Nephron (organoid): ENCODE data around the gene TEX55.

Experiments
- H3K27ac Mint-ChIP-seq, 3 experiments: 2 replicates each; pipeline ENCODE4 v1.8.0; 2020; ENCODE audit warnings: mixed read lengths in 3 of 3, mild to moderate bottlenecking in 2 of 3, moderate library complexity in 1 of 3
- H3K27me3 Mint-ChIP-seq: 2 replicates; pipeline ENCODE4 v1.8.0; 2021; ENCODE audit warnings: low read depth, mild to moderate bottlenecking, moderate library complexity, mixed read lengths
- H3K36me3 Mint-ChIP-seq: 2 replicates; pipeline ENCODE4 v1.8.0; 2020; ENCODE audit warnings: low read depth, mixed read lengths
- H3K4me1 Mint-ChIP-seq: 2 replicates; pipeline ENCODE4 v1.8.0; 2020; ENCODE audit warnings: mixed read lengths
- H3K4me3 Mint-ChIP-seq, 3 experiments: 2 replicates each; pipeline ENCODE4 v1.8.0; 2020; ENCODE audit warnings: mild to moderate bottlenecking in 3 of 3, mixed read lengths in 3 of 3, moderate library complexity in 2 of 3
- H3K9me3 Mint-ChIP-seq: 2 replicates; pipeline ENCODE4 v1.8.0; 2020; ENCODE audit warnings: mixed read lengths
- TF ChIP-seq, protein P1 (sequence below), 3 experiments: fragments of 200-600 bp; sonication (generic); IDR thresholded peaks; one replicate each; pipeline ENCODE4 v1.5.0; 2021; ENCODE audit warnings: antibody characterized with exemption in 3 of 3; ENCODE audit not compliant: unreplicated experiment in 3 of 3

Gene TEX55

DNA sequence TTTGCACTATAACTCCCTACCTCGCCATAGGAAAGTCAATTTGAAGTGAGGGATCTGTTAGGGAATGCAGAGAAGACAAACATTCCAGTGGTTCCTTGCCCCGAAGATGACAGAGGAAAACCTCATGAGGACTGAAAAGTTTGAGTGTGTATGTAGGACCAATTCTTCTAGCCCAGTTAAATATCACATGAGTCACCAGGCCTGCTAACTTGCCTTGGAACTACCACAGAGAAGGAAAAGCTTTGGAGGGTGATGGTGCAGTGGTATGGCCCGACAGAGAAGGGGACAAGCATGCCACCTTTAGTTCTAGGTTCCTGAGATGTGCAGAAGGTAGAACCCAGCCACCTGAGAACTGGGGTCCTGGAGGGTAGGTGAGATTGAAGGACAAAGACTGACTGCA lies 24.9 kb downstream of the TEX55 start:
- H3K27ac Mint-ChIP-seq: no peak overlapping the region
- no peaks in the 10 kb centered on the region for H3K4me1 Mint-ChIP-seq
- no peak overlapping the region for H3K4me3 Mint-ChIP-seq
- TF ChIP-seq, protein P1, sequence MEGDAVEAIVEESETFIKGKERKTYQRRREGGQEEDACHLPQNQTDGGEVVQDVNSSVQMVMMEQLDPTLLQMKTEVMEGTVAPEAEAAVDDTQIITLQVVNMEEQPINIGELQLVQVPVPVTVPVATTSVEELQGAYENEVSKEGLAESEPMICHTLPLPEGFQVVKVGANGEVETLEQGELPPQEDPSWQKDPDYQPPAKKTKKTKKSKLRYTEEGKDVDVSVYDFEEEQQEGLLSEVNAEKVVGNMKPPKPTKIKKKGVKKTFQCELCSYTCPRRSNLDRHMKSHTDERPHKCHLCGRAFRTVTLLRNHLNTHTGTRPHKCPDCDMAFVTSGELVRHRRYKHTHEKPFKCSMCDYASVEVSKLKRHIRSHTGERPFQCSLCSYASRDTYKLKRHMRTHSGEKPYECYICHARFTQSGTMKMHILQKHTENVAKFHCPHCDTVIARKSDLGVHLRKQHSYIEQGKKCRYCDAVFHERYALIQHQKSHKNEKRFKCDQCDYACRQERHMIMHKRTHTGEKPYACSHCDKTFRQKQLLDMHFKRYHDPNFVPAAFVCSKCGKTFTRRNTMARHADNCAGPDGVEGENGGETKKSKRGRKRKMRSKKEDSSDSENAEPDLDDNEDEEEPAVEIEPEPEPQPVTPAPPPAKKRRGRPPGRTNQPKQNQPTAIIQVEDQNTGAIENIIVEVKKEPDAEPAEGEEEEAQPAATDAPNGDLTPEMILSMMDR (IDR thresholded peaks at IDR 0.05; ENCODE audit: unreplicated experiment in 3 of 3): no peak
- no peaks in the 10 kb centered on the region for H3K9me3 Mint-ChIP-seq
- H3K27me3 Mint-ChIP-seq: peaks cover 11% of the 10 kb centered on the region
- no peaks in the 10 kb centered on the region for H3K36me3 Mint-ChIP-seq

DNA sequence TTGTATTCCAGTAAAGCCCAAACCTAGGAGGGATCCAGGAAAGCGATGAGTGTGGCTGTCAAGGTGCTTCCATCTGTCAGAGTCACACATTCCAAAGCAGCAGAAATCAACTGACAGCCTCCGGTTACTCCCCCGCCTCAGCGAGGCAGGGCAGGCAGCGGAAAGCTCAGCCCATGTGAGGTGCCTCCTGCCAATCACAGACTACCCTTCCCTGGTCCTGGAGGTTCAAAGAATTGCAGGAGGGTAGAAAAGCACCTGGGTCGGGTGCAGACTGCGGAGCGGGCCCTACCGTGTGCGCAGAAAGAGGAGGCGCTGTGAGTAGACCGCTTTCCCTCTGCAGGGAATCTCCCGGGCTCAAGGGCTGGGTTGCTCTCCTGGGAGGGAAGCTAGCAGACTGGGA lies 27.4 kb downstream of the TEX55 start, which contains the start of gene UPK1B:
Gene UPK1B (plus strand): TSS at position 274 of the 400 bp plus-strand sequence. CDS start 13,144 bp downstream, outside the sequence.
- Mint-ChIP-seq H3K27ac (no peak within 1 kb of the TSS), H3K27me3 (peaks cover 11% of the 10 kb centered on the region), H3K9me3 (no peaks in the 10 kb centered on the region), H3K4me1 (no peaks in the 10 kb centered on the region), H3K4me3 (peak within 1 kb of the TSS in 2 of 3 experiments; percentile 28 to 34), H3K36me3 (no peaks in the 10 kb centered on the region)
- TF ChIP-seq, protein P1 (IDR thresholded peaks at IDR 0.05; ENCODE audit: unreplicated experiment in 3 of 3): no peak

DNA sequence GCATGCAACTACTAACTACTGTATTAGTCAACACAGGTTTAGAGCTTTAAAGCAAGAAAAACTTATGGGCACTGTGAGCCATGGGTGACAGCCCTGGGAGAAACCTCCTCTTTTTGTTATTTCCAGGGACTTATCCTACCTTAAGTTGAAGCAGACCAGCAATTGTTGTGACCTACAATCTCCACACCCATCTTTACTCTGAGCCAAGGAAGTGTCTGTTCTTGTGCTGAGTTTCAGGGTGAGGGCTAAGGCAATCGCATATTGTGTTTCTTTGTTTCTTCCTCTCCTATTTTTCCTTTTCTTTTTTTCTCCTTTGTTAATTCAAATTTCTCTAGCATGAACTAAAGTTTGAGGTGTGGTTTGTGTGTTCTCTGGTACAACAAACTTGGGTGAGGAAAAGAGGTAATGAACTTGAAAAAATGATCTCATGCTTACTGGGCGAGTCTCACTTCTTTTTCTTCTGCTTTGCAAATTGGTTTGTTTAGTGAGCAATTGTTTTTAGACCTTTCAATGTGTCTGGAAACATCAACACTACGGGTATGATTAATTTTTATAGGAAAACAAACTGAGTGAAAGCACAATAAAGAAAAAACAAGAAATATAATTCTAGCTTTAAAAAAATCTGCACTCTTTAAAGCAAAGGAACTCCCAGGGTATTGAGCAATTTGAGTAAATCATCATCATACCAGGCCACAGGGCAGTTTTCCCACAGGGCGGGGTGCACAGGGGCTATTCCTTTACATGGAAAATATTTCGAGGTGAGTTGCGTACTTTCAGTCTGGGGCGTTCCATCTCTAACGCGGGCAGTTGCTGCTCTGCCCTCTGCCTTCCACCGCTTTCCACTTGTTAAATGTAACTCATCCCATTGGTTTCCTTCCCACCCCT lies 30.1 kb downstream of the TEX55 start:
- Mint-ChIP-seq H3K27ac (no peak overlapping the region), H3K4me1 (no peaks in the 10 kb centered on the region), H3K36me3 (no peaks in the 10 kb centered on the region), H3K4me3 (no peak overlapping the region), H3K27me3 (peaks cover 11% of the 10 kb centered on the region), H3K9me3 (no peaks in the 10 kb centered on the region)
- TF ChIP-seq, protein P1 (IDR thresholded peaks at IDR 0.05; ENCODE audit: unreplicated experiment in 3 of 3): no peak

DNA sequence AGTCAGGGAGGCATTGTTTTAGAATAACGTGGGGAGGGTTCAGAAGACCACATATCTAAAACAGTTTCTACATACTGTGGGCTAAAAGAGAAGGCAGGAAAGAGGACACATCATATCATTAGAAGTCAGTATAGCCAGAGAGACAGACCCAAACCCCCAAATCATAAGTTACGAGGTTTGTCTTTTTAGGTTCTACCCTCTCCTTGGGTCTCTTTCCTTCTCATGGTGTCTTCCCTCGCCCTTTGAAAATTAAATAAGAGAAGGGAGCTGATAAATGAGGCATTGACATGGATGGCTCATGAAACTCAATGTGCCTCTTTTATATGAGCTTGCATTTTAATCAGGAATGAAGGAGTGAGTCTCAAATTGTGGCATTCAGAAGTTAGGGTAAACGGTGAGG lies 30.8 kb downstream of the TEX55 start:
- H3K27me3 Mint-ChIP-seq: peaks cover 11% of the 10 kb centered on the region
- H3K27ac Mint-ChIP-seq: no peak overlapping the region
- H3K9me3 Mint-ChIP-seq: no peaks in the 10 kb centered on the region
- H3K36me3 Mint-ChIP-seq: no peaks in the 10 kb centered on the region
- no peak overlapping the region for H3K4me3 Mint-ChIP-seq
- TF ChIP-seq, protein P1 (IDR thresholded peaks at IDR 0.05; ENCODE audit: unreplicated experiment in 3 of 3): no peak
- H3K4me1 Mint-ChIP-seq: no peaks in the 10 kb centered on the region

DNA sequence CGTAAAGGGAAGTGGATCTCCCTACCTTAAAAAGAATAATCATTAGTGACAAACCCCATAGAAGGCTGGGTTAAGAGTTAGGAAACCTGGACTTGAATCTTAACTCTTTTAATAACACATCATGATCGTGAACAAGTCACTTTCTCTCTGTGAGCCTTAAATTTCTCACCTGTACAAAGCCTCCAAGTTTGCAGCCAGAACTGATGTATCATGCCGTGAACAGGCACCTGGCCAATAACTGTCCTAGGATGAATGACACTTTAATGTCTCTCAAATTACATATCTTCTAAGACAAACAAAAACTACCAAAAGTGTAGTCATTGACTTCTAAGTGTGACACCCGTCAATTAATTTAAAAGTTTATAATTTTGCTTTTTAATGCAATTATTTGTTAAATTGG lies 31.4 kb downstream of the TEX55 start:
- Mint-ChIP-seq H3K4me1 (no peaks in the 10 kb centered on the region), H3K27me3 (peaks cover 11% of the 10 kb centered on the region), H3K36me3 (no peaks in the 10 kb centered on the region), H3K9me3 (no peaks in the 10 kb centered on the region), H3K4me3 (no peak overlapping the region), H3K27ac (no peak overlapping the region)
- TF ChIP-seq, protein P1 (IDR thresholded peaks at IDR 0.05; ENCODE audit: unreplicated experiment in 3 of 3): no peak

DNA sequence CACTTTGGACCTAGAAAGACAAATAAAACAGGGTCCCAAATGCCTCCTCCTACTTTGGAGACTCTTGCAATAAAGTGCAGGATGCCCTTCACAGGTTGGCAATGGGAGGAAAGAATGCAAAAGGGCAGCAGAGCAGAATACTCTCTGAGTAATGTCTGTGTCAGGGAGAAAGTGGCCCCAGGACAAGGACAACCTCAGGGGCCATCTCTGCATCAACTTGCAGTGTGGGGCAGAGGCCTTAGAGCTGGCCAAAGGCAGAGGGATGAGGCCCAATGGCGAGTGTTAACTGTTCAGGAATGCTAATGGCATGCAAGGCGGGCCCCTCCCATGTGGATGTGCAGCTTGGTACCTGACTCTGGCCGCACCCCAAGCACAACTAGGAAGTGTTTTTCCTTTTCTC lies 35.8 kb downstream of the TEX55 start:
- no peaks in the 10 kb centered on the region for H3K9me3 Mint-ChIP-seq
- H3K36me3 Mint-ChIP-seq: no peaks in the 10 kb centered on the region
- no peaks in the 10 kb centered on the region for H3K4me1 Mint-ChIP-seq
- no peak overlapping the region for H3K4me3 Mint-ChIP-seq
- TF ChIP-seq, protein P1 (IDR thresholded peaks at IDR 0.05; ENCODE audit: unreplicated experiment in 3 of 3): no peak
- peaks cover 3% of the 10 kb centered on the region for H3K27me3 Mint-ChIP-seq
- H3K27ac Mint-ChIP-seq: no peak overlapping the region
